SU-DHL-6 (cell line): Measurements from ENCODE around the gene CCNI2.

Experiments
- EZH2phosphoT487 ChIP-seq: fragments of 200-600 bp; sonication (generic), shearing (Covaris generic); conservative IDR thresholded peaks from 2 replicates; pipeline ENCODE4 v1.6.1; 2018; ENCODE audit warnings: mild to moderate bottlenecking, antibody characterized with exemption, low read length, moderate library complexity, mixed read lengths
- TF ChIP-seq, protein P1 (sequence below): fragments of 200-600 bp; sonication (generic); IDR thresholded peaks from one replicate; pipeline ENCODE4 v1.5.1; 2017; ENCODE audit warnings: antibody characterized with exemption, mild to moderate bottlenecking, low read length, moderate library complexity; ENCODE audit not compliant: insufficient read depth, poor library complexity, severe bottlenecking

DNA sequence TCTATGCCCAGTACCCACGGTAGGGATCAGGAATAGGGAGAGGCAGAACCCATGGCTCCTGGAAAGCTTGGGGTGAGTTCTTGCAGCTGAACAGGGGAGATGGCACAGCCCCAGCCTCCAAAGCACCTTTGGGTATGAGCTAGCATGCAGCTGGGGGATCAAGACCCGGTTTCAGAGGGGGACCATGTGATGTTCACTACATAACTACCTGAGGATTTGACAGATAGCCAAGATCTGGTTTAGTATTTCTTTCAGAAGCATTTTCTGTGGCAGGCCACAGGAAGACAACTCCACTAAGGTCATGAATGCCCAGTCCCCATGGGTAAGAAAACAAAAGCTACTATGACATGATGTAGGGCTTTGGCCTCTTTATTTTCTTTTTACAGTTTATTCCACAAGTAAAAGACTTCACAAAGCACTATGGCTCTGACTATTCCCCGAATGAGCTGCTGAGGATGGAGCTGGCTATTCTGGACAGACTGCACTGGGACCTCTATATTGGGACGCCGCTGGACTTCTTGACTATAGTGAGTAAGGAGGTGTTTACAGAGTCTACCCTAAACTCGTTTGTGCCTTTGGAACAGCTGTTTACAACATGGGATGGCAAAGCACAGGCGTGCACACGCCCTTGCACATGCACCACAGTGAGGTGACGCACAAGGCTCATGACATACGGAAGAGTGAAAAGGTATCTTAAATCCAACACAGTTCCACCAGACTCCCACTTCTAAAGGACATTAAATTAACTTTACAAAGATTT lies 3.4 kb downstream of the CCNI2 start:
- TF ChIP-seq, protein P1, sequence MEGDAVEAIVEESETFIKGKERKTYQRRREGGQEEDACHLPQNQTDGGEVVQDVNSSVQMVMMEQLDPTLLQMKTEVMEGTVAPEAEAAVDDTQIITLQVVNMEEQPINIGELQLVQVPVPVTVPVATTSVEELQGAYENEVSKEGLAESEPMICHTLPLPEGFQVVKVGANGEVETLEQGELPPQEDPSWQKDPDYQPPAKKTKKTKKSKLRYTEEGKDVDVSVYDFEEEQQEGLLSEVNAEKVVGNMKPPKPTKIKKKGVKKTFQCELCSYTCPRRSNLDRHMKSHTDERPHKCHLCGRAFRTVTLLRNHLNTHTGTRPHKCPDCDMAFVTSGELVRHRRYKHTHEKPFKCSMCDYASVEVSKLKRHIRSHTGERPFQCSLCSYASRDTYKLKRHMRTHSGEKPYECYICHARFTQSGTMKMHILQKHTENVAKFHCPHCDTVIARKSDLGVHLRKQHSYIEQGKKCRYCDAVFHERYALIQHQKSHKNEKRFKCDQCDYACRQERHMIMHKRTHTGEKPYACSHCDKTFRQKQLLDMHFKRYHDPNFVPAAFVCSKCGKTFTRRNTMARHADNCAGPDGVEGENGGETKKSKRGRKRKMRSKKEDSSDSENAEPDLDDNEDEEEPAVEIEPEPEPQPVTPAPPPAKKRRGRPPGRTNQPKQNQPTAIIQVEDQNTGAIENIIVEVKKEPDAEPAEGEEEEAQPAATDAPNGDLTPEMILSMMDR, result no peak
- no peak for TF ChIP-seq EZH2phosphoT487
